Omental fat pad (tissue), 4 donors: Measurements from ENCODE around the gene APCDD1L. TPM values are rescaled to one million over a fixed set of nuclear protein-coding genes. Genes with fewer than 3 reads are reported as not detected.

ENCODE experiments used
- ATAC-seq: fragments of 150-250 bp; one replicate; pipeline ENCODE4 v1.9.1; 2016; ENCODE audit warnings: mild to moderate bottlenecking, moderate library complexity; ENCODE audit not compliant: low FRiP score
- DNase-seq: peaks from one replicate; pipeline ENCODE4 v3.0.0-alpha.2; 2019; ENCODE audit warnings: low spot score
- total RNA-seq, 4 donors: library from RNA; depleted of rRNA; stranded (reverse); fragments of >200 nt; gene quantifications; one replicate each; pipeline ENCODE4 v1.1.0, GENCODE V29; 2016
- TF ChIP-seq, protein P1 (sequence below), 3 donors: fragments of 450-650 bp; IDR thresholded peaks; one replicate each; pipeline ENCODE4 v1.5.1; 2016 to 2017; ENCODE audit warnings: antibody characterized with exemption in 3 of 3, mild to moderate bottlenecking in 3 of 3, moderate library complexity in 2 of 3

APCDD1L gene
- total RNA-seq, 4 donors from 2014 or later = 0.19 TPM; not detected in 3

GRCh38 chr20:58463256-58463655 is 51.9 kb downstream of the APCDD1L start:
- TF ChIP-seq, protein P1, sequence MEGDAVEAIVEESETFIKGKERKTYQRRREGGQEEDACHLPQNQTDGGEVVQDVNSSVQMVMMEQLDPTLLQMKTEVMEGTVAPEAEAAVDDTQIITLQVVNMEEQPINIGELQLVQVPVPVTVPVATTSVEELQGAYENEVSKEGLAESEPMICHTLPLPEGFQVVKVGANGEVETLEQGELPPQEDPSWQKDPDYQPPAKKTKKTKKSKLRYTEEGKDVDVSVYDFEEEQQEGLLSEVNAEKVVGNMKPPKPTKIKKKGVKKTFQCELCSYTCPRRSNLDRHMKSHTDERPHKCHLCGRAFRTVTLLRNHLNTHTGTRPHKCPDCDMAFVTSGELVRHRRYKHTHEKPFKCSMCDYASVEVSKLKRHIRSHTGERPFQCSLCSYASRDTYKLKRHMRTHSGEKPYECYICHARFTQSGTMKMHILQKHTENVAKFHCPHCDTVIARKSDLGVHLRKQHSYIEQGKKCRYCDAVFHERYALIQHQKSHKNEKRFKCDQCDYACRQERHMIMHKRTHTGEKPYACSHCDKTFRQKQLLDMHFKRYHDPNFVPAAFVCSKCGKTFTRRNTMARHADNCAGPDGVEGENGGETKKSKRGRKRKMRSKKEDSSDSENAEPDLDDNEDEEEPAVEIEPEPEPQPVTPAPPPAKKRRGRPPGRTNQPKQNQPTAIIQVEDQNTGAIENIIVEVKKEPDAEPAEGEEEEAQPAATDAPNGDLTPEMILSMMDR (IDR thresholded peaks at IDR 0.05) = no peak
- ATAC-seq (no peak), DNase-seq (no peak)

DNA sequence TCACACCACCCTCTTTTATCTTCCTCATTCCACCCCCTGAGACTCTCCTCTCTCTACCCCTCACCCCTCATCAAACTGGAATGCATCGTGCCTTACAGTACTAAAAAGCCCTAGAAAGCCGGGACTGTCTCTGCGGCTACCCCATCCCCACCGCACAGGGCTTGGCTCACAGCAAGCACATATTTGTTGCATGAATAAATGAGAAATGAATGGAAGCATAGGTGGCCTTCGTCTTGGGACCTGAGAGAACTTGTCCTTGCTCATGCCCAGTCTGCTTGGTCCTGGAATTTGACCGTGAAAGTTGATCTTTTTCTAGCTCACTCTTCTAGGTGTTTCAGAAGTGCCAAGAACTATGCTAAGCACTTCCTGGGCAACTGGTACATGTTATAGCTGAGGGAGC is 53.3 kb downstream of the APCDD1L start:
- ATAC-seq = no peak
- no peak for DNase-seq

GRCh38 chr20:58461104-58461503 is 54.1 kb downstream of the APCDD1L start:
- ATAC-seq (no peak), DNase-seq (no peak)
- TF ChIP-seq, protein P1 (IDR thresholded peaks at IDR 0.05) = no peak

More for the DNA sequence above, 53.3 kb downstream of the APCDD1L start:
- TF ChIP-seq, protein P1 (IDR thresholded peaks at IDR 0.05) = no peak

DNA sequence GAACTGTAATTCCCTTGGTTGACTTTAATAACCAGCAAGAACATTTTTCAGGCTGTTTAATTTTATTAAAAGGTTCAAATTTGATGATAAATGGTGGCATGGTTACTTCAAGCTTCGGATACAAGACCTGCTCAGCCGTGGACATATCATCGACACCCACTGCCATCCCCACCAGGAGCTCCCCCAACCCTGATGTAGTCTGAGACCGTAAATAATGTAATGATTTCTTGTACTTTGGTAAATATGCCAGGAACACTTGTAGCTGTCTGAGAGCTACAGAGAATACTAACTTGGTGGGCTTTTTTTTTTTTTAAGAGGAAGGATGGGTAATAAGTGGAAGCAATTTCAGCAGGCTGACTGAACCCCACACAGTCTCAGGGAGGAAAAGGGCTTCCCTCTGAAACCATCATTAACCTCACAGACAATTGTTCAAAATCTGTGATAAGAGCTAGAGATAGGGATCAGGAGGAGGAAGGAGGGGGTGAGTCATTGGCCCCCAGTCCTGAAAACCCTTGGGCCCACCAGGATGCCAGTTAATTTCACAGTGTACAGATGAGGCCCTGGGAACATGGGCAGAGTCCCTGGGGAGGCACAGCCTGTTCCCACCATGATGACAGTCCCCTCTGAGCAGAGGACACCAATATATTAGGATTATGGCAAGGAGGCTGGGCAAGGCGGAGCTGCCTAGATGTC is 56.0 kb downstream of the APCDD1L start:
- DNase-seq (no peak), ATAC-seq (no peak)
- TF ChIP-seq, protein P1 (IDR thresholded peaks at IDR 0.05) = no peak

DNA sequence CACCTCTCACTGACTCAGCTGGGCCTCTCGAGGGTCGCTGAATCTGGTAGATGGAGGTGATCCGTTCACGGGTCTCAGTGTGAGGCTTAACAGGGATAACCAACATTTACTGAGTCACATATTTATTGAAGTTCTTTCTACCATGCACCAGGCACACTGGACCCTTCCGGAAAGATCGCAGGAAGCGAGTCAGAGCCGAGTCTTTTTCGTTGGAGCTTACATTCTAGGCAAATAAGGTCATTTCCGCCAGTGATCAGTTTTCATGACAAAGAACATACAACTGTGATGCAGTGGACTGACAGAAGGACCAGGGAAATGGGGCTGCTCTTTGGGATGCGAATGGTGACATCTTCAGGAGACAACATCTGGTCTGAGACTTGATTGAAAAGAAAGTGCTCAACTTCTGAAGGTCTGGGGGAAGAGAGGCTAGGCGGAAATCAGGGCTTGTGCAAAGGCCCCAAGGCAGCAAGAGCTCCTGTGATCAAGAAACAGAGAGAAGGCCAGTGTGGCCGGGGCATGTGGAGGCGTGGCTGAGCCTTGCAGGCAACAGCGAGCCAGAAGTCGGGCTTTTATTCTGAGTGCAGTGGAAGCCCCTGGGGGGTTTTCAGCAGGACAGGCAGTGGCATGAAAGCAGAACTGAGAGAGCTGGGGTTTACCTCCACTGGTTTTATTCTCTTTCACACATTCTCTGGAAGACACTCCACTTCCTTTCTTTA is 56.7 kb downstream of the APCDD1L start:
- TF ChIP-seq, protein P1 (IDR thresholded peaks at IDR 0.05) = no peak
- no peak for ATAC-seq
- no peak for DNase-seq

GRCh38 chr20:58457083-58457695 is 58.0 kb downstream of the APCDD1L start:
- DNase-seq (no peak), ATAC-seq (no peak)
- TF ChIP-seq, protein P1 (IDR thresholded peaks at IDR 0.05) = no peak
